ENCODE data around the gene GRIPAP1.

GRIPAP1 gene

GRCh38 chrX:49002091-49002935 lies at the start of gene GRIPAP1:
Gene GRIPAP1 (minus strand): TSS chrX:49002264. CDS start chrX:49002229, 35 bp downstream.
- peak; percentile 87 for DNase-seq

- DNase-seq: no peak
Measured at GRCh38 chrX:49043987-49044281, 41.9 kb upstream of the GRIPAP1 start.

GRCh38 chrX:49043220-49043986 lies 41.3 kb upstream of the GRIPAP1 start, which contains the start of gene TFE3:
Gene TFE3 (minus strand): TSS chrX:49043357. CDS start chrX:49043226, 131 bp downstream.
- DNase-seq: peak; percentile 95

GRCh38 chrX:49042581-49043219 lies 40.6 kb upstream of the GRIPAP1 start:
- DNase-seq: no peak

- DNase-seq: peak; percentile 34
Measured at GRCh38 chrX:49041744-49042580, 39.9 kb upstream of the GRIPAP1 start.

- no peak for DNase-seq
Measured at GRCh38 chrX:49040376-49040955, 38.4 kb upstream of the GRIPAP1 start.

GRCh38 chrX:49039598-49040375 lies 37.7 kb upstream of the GRIPAP1 start:
- peak; percentile 69 for DNase-seq

GRCh38 chrX:49037883-49038475 lies 35.9 kb upstream of the GRIPAP1 start:
- DNase-seq: no peak

- no peak for DNase-seq
Measured at GRCh38 chrX:49030283-49030682, 28.2 kb upstream of the GRIPAP1 start.

GRCh38 chrX:49029876-49030275 lies 27.8 kb upstream of the GRIPAP1 start:
- DNase-seq: no peak

GRCh38 chrX:49019599-49020249 lies 17.7 kb upstream of the GRIPAP1 start:
- no peak for DNase-seq

- no peak for DNase-seq
Measured at GRCh38 chrX:49019050-49019449, 17.0 kb upstream of the GRIPAP1 start.

GRCh38 chrX:49003696-49004095 lies 1.6 kb upstream of the GRIPAP1 start:
- no peak for DNase-seq

- DNase-seq: peak; percentile 0
Measured at GRCh38 chrX:49001521-49002090, 458 bp downstream of the GRIPAP1 start.

GRCh38 chrX:49000636-49001035 lies 1.4 kb downstream of the GRIPAP1 start:
- DNase-seq: no peak

GRCh38 chrX:48999030-48999429 lies 3.0 kb downstream of the GRIPAP1 start:
- DNase-seq: no peak

GRCh38 chrX:48998391-48998790 lies 3.7 kb downstream of the GRIPAP1 start:
- DNase-seq: no peak

GRCh38 chrX:48997865-48998264 lies 4.2 kb downstream of the GRIPAP1 start:
- no peak for DNase-seq

- DNase-seq: no peak
Measured at GRCh38 chrX:48997455-48997854, 4.6 kb downstream of the GRIPAP1 start.

- no peak for DNase-seq
Measured at GRCh38 chrX:48996969-48997368, 5.1 kb downstream of the GRIPAP1 start.
